ENCODE measurements around the gene ALLC.

- TF ChIP-seq CTCF (IDR thresholded peaks at IDR 0.05) (no peak), POLR2AphosphoS5 (IDR thresholded peaks at IDR 0.05) (no peak)
These were observed 67.7 kb downstream of the ALLC start for GRCh38 chr2:3725458-3726250.

Data from prostate gland (tissue), 2 donors.